Measurements from ENCODE around the gene UTP15. TPM values are rescaled to one million over a fixed set of nuclear protein-coding genes. Genes with fewer than 3 reads are reported as not detected.

UTP15 gene
- polyA plus RNA-seq, 3 donors = 2.8 to 8.6 (median 2.8) TPM

- DNase-seq = no peak
- Histone ChIP-seq H3K4me1 (ENCODE audit: control insufficient read depth in 1 of 2, insufficient read depth in 2 of 2, low read length in 2 of 2) (peaks cover 3 to 4% of the 10 kb centered on the region in 2 donors), H3K9ac (ENCODE audit: insufficient read depth, low read length, poor library complexity, severe bottlenecking) (no peak overlapping the region), H3K36me3 (replicated peaks in 1 of 2; ENCODE audit: control insufficient read depth in 1 of 2, insufficient read depth in 2 of 2, low read length in 2 of 2) (no peaks in the 10 kb centered on the region), H3K27me3 (ENCODE audit: control insufficient read depth in 2 of 2, insufficient read depth in 2 of 2, low read length in 2 of 2) (peaks cover 33 to 37% of the 10 kb centered on the region in 2 donors), H3K4me3 (replicated peaks in 1 of 3; ENCODE audit: low read depth in 2 of 3, low read length in 3 of 3) (no peak overlapping the region), H2AFZ (ENCODE audit: insufficient read depth, low read depth, low read length, poor library complexity, severe bottlenecking) (no peak overlapping the region), H3K27ac (ENCODE audit: low read depth in 1 of 2, low read length in 2 of 2) (no peak overlapping the region), H3K79me2 (ENCODE audit: insufficient read depth, low read length) (no peaks in the 10 kb centered on the region), H3K9me3 (replicated peaks in 1 of 2; ENCODE audit: control insufficient read depth in 1 of 2, insufficient read depth in 1 of 2, low read length in 2 of 2) (no peaks in the 10 kb centered on the region), H3K4me2 (replicated peaks; ENCODE audit: extremely low read depth, low read length, poor library complexity, severe bottlenecking) (no peak overlapping the region), H4K20me1 (ENCODE audit: insufficient read depth, low read length) (no peaks in the 10 kb centered on the region)
- Mint-ChIP-seq H3K4me3 (no peak overlapping the region), H3K9me3 (peaks cover 0 to 4% (median 0%) of the 10 kb centered on the region in 7 donors), H3K4me1 (peaks cover 4% of the 10 kb centered on the region), H3K27ac (no peak overlapping the region), H3K36me3 (no peaks in the 10 kb centered on the region), H3K27me3 (ENCODE audit: low read depth in 3 of 3) (peaks cover 29 to 34% (median 30%) of the 10 kb centered on the region in 3 donors)
- no peak for TF ChIP-seq CTCF (IDR thresholded peaks at IDR 0.05)
- intact Hi-C loops (cut with micrococcal nuclease) = no loop called here
These were observed 66.0 kb downstream of the UTP15 start for GRCh38 chr5:73631500-73631899.

Other genes with a start within 250 kb of the UTP15 start
- gene FOXD1, start 117.0 kb upstream of the UTP15 start, polyA plus RNA-seq = under 1 TPM in 1 of 3 donors, not detected in 2; 0.04 TPM
- 100 to 1,000 TPM; 486 to 559 (median 512) TPM for gene BTF3, start 67.3 kb upstream of the UTP15 start, polyA plus RNA-seq
- 10 to 100 TPM; 13.4 to 14.9 (median 13.5) TPM for gene ANKRA2, start 104 bp upstream of the UTP15 start, polyA plus RNA-seq
- gene ARHGEF28, start 60.5 kb downstream of the UTP15 start, polyA plus RNA-seq = not detected

All from CD14-positive monocyte (primary cell).